GM12891 (cell line): ENCODE measurements around the gene IL22RA1.

Source experiments
- POLR2A ChIP-seq: IDR thresholded peaks from 2 replicates; pipeline ENCODE4 v1.6.1; 2011; ENCODE audit warnings: low read depth, low read length, control low read depth
- POLR2AphosphoS5 ChIP-seq: IDR thresholded peaks from 2 replicates; pipeline ENCODE4 v1.6.1; 2011; ENCODE audit warnings: low read depth, low read length, control low read depth
- SPI1 ChIP-seq: IDR thresholded peaks from 2 replicates; pipeline ENCODE4 v1.6.1; 2011; ENCODE audit warnings: low read depth, low read length, control low read depth
- TAF1 ChIP-seq: IDR thresholded peaks from 2 replicates; pipeline ENCODE4 v1.6.1; 2011; ENCODE audit warnings: low read depth, low read length, control low read depth

DNA sequence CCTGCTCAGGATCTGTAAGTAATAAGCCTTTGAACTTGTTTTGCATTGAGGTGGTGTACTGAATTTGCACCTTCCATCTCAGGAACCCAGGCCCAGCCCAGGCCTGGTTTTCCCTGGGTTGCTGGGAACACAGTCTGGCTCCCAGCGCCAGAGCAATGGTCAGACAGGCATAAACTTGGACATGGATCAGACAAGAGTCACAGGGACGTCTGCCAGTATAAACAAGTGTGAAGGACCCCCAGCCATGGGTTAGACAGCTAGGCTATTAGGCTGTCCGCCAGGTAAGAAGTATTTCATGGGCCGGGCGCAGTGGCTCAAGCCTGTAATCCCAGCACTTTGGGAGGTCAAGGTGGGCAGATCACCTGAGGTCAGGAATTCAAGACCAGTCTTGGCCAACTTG, 38.7 kb upstream of the IL22RA1 start:
- TF ChIP-seq TAF1 (no peak), POLR2A (no peak), POLR2AphosphoS5 (no peak), SPI1 (no peak)
